NK-92 treated with Interleukin-12 subunit alpha and Interleukin-12 subunit beta, amount 100 ng/mL, for 24 hours (cell line): ENCODE results near the gene CFAP73.
"Not testable (repeated sequence)": the region's sequence is repeated elsewhere in the genome, so short reads cannot be mapped to it uniquely, and the experiment has no call there.

Experiments
- DNase-seq: peaks from one replicate; lab custom pipeline; 2025; lab: John Stamatoyannopoulos, UW

The CFAP73 gene

DNA sequence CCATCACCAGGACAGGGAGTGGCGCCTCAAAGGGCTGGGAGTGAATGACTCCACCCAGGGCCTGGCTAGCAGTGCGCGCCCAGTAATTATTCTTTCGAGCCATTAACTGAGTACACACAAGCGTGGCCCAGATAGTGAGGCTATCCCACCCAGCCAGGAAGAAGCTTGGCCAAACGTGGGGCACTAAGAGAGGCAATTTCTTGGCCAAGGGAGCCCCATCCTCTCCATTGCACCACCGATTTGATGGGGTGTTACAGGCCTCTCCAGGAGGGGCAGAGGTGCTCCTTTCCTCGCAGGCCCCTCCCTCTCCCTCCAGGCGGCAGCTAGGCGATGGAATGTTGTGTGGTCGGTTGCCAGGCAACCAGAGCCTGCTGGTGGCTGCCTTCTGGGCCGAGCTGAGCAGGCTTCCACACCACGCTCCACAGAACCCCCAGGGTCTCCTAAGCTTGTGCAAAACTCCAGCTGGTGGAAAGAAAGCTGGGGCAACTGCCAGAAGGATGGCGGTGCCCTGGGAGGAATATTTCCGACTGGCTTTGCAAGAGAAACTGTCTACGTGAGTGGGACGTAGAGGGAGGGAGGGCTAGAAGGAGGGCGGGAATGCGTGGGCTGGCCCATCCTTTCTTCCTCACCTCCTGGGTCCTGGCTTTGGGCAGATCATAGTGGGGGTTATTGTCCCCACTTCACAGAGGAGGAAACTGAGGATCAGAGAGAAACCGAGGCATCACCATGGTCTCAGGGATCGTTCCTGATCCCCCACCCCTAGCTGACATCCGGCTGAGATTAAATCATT, at the start of gene CFAP73:
Gene CFAP73, plus strand, starts transcription at position 364 of the 790 bp plus-strand sequence. Its CDS starts 134 bp downstream, at position 498.
- DNase-seq: no peak

DNA sequence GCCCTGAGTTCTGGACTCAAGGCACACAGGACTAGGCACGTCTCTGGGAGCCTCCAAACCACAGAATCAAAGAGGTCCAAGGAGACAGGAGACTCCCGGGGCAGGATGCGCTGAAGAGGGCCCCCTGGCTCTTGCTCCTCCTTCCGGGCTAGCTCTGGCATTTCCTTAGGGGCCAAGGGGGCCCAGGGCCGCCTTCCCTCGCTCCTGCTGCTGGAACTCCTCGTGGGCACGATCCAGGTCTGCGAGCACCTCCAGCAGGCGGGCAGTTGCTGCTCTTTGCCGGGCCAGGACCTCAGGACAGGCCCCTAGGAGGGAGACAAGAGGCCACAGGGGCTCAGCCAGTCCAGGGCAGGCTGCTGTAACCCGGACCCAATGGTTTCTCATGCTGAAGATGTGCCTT, 49.8 kb upstream of the CFAP73 start:
- no peak for DNase-seq

DNA sequence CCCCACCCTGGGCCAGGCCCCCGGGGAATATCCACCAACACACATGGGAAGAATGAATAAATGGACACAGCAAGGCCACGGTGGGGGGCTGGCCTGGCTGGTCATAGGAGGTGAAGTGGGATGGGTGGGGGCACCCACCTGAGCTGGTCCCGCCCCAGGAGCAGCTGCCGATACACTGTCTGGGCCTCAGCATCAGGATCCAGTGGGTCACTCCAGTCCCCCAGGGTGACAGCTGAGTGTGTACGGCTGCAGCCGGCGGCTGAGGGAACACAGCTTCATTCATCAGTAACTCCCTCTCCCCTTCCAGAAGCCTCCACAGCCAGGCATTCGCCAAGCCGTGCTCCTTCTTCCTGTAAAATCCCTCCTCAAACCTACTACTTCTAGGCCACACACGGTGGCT, 47.8 kb upstream of the CFAP73 start:
- no peak for DNase-seq

DNA sequence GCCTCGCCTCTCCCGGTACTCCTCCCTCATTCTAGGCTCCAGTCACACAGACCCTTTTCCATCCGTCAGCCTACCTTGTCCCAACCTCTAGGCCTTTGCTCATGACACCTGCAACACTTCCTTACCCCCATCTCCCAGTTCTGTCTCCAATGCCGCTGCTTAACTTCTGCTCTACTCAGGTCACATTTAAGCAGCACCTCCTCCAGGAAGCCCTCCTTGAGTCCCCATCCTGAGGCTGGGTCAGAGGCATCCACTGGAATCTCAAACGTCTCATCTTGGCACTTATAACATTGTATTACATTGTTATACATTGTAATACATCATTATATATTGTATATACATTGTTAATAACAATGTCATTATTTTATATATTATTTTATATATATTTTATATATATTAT, 46.7 kb upstream of the CFAP73 start:
- DNase-seq: no peak

DNA sequence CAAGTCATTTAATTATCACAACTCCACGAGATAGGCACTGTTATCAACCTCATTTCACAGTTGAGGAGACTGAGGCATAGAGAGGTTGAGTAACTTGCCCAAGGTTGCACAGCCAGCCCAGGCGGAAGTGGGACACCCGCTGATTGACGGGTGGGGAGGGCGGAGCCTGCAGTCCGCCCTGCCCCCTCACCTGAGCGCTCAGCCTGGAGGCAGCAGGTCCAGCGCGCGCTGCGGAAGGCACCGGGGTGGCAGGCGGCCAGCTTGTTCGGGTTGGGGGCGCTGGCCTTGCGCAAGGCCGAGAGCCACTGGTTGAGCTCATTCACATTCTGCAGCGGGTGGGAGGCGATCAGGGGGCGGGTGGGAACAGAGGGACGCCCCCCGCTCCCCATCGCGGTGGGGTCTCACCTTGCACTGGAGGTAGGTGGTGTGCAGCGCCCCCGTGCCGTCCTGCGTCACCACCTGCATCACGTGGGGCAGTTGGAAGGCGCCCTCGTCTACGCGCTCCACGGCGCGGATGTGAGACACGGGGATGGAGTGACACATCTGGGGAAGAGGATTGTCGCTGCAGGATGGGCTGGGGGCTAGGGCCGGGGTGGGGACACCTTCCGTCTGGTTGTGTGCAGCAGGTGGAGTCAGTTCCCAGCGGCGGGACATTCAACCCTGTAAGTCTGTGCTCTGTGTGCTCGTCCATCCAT, 45.6 kb upstream of the CFAP73 start:
- no peak for DNase-seq

DNA sequence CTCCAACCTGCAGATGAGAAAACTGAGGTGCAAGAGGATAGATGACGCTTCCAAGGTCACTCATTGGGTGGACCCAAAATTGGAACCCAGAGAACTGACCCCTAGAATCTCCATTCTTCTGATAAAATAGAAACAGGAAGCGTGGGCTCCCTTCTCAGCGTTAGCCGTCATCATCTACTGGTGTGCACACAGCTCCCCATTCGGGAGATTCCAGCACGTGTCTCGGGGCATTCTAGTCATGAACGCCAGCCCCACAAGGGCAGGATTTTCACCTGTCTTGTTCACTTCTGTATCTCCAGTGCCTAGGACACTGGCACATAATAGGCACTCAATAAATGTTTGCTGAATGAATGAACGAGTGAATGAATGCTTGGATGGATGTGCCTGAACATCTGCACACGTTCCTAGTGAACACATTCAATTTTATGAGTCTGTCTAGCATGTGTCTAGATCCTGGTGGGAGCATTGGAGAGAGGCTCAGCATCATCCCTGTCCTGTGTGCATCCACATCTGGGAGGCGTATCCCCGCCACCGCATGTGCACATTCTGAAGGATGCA, 44.5 kb upstream of the CFAP73 start:
- no peak for DNase-seq

DNA sequence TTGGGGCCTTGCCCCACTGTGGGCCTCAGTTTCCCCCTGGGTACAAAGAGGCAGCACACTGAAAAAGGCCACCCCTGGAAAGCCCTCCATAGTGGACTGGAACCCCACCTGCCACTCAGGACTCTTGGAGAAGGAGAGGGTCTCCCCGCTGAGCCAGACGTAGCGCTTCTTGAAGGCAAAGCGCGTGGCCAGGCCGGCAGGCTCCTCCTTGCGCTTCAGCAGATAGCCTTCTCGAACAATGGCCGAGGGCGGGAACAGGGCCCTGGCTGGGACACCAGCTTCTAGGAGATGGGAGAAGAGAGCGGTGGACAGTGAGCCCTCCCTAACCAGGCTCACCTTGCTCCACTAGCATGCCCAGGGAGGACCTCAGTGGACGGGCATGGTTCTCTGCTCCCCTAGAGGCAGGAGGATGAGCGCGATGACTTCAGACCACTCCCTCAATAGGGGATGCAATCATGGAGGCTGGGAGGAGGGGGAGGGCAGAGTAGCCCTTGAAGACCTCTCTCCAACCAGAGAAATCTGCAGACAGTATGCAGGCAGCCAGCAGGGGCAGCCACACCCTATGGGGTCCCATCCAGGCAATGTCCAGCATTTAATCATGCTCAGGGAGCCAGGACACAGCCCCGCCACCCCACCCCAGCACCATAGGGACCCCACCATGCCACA, 43.8 kb upstream of the CFAP73 start:
- no peak for DNase-seq

DNA sequence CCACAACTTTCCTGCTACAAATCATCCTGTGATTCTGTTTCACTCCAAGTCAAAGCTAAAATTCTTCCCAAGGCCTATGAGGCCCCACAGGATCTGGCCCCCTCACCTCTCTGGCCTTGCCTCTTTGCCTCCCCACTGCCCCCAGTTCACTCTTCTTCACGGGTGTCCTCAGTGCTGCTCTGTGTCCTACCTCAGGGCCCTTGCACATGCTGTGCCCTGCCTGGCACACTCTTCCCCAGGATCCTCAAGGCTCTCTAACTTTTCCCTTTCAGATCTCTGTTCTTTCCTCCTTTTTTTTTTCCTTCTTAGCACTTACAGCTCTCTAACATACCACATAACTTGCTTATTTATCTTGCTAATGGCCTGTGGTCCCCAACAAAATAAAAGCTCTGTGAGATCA, 43.2 kb upstream of the CFAP73 start:
- DNase-seq: no peak

DNA sequence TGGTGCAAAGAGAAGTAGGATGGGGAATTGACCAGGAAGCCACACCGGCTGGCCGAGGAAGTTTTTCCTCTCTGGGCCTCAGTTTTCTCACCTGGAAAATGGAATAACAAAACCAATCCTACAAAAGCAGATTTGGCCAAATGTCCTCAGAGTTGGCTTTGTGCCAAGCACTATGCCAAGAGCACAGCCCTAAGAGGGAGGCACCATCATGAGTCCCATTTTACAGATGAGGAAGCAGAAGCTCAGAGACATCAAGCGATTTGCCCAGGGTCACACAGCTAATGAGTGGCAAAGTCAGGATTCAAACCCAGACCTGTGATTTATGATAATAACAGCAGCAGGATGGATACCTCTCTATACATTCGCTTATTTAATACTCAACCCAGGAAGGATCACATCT, 41.2 kb upstream of the CFAP73 start:
- DNase-seq: no peak

DNA sequence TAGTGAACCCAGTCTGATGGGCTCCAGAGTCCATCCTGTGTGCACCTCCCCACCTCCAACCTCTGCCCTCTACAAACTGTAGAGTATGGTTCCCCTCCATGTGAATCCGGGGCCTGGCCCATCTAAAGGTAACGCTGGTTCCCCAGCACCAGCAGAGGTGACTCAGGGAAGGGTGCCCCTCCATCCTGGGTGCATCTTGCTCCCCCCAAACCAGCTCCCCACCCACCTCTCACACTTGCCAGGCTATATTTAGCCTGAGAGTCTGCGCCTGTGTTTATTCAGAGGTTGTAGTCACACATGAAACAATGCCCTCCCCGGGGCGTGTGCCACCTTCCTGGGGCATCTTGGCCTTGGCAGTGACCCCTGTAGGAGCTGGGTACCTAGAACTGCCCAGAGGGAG, 40.2 kb upstream of the CFAP73 start:
- no peak for DNase-seq

DNA sequence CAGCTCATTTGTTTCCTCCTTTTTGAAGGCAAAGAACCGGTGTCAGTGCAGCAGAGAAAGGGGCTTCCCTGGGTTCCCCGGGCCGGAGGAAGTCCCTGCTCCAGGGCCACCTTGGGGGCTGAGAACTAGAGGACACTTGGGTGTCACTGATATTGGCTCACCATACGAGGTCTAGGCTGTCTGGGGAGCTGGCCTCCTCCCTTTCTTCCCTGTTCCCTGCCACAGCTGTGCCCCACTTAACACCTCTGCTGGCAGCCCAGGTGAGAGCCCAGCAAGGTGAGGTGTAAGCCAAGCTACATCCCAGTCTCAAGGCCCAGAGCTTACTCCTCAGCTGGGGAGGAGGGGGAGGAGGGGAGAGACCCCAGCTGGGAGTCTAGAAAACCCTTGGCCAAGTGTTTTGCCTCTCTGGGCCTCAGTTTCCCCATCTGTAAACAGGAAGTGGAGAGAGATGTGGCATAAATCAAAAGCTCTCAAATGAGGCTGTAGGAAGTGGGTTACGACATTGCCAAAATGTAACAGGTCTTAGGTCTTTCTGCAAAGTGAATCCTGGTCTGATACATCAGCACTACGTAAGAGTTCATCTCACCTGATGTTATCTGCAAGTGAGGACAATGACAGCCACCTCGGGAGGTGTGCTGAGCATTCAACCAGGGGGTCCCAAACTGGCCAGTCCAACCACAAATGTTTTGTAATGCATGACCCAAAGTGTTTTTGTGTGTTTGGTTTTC, 39.5 kb upstream of the CFAP73 start:
- DNase-seq: peak; percentile 38

DNA sequence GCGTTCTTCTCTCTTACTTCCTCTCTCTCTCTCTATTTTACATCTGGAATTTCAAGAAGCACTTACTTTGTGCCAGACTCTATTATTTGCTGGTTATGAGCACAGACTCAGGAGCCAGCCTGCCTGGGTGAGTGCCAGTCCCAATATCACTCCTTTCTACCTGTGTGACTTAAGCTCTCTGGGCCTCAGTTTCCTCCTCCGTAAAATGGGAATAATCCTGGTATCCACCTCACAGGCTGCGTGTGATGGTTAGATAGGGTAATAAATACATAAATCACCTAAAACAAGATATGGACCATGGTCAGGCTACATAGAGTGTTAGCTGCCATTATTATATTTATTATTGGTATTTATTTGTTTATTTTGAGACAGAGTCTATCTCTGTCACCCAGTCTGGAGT, 38.3 kb upstream of the CFAP73 start:
- DNase-seq: no peak

DNA sequence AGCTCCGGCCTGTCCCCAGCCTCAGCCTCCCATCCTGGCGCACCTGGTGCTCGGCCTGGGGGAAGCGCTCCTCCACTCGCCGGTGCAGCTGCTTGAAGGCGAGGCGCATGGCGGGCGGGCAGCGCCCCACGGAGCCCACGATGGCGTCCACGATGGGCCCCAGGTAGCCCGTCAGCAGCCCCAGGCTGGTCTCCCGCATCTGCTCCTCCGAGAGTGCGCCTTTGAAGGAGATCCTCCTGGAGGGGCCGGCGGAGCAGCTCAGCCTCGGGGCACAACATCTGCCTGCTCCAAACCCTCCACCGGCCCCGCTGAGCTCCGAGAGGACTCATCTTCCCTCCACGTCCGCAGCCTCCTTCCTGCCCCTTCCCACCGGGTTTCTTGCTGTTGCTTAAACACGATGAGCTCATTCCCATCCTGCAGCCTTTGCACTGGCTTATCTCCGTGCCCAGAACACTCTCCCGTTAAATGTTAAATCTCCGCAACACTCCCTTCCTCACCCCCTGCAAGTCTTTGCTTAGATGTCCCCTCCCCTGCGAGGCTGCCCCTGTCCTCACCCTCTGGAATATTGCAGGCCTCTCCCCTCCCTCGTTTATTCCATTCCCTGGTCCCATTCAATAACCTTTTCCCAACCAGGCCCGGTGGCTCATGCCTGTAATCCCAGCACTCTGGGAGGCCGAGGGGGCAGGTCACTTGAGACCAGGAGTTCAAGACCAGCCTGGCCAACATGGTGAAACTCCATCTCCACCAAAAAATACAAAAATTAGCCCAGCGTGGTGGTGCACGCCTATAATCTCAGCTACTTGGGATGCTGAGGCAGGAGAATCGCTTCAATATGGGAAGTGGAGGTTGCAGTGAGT, 37.3 kb upstream of the CFAP73 start:
- DNase-seq: no peak

DNA sequence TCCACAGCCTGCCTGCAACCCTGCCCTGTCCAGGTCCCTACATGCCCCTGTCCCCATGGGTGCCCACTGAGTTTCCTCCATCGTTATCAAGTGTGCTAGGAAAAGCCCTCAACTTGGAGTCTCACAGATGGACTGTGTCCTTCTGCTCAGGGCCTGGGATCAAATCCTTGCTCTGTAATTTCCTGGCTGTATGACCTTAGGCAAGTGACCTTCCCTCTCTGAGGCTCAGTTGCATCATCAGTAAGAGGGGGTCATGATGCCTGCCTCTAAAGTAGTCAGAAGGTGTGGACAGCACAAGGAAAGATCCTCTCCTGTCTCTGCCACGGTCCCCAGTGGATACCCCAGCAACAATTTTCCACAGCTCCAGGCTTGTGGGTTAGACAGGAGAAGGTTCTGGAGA, 36.1 kb upstream of the CFAP73 start:
- no peak for DNase-seq

DNA sequence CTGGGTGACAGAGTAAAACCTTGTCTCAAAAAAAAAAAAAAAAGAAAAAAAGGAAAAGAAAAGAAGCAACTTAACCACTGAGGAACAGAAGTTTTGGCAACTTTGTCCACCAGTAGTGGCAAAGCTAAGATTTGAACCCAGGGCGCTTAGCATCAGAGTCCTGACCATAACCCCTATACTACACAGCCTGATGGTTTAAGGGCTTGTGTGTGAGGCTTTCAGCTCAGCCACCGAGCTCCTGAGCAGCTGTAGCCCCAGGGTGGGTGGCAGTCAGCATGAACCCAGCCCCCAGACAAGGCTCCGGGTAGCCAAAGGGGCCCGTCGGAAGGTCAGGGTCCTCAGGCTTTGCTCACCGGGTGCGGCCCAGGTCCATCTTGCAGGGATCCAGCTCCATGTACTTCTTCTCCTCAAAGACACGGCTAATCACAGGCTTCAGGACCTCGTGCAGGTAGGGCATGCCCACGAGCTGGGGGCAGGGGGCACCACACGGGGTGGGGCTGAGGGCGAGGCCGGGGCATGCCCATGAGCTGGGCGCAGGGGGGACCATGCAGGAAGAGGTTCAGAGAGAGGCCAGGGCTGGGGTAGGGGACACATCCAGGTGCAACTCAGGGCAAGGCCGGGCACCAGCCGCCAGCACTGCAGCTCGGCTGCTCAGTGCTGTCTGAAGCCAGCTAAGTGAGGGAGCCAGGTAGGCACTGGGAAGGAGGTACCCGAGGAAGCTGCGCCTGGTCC, 34.9 kb upstream of the CFAP73 start:
- no peak for DNase-seq

DNA sequence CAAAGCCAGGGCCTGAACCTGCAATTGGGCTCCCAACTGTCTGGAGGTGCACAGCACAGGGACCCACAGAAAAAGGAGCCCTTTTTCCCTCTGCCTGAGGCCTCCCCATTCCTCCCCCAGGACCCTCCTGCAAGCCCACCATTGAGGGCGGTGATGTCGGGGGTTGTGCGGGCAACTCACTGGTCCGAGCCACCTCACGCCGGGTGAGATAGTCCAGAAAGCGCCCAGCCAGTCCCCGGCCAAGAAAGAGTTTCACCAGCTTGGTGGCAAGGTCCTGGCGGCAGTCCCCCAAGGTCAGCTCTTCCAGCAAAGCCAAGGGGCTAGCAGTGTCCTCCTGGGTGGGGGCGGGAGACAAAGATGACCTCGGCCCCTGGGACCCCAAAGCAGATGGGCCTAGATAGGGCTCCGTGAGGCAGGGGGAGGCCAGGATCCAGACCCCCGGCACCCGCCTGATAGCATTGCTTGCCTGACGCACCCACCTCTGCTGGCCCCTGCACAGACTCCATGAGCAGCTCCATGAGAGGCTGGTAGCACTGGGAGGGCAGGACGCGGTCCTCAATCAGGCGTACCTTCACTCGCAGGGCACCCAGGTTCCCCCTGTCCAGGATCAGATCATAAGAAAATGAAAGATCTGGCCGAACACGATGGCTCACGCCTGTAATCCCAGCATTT, 33.9 kb upstream of the CFAP73 start:
- DNase-seq: no peak

DNA sequence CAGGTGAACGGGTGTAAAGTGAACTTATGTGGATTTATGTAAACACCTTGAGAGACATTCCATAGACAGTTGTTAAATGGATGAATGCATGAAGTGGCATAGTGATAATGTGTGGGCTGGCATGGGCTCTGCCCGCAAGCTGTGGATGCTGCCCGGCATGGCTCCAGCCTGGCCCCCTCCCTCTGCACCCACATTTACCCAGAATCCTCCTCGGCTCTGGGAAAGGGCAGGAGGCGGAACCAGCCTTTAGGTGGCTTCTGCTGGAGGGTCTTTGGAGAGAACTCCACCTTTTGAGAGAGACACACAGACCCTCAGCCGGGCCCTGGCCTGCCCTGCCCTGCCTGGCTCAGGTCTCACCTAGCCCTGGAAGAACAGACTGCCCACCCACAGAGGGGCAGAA, 32.6 kb upstream of the CFAP73 start:
- DNase-seq: no peak

DNA sequence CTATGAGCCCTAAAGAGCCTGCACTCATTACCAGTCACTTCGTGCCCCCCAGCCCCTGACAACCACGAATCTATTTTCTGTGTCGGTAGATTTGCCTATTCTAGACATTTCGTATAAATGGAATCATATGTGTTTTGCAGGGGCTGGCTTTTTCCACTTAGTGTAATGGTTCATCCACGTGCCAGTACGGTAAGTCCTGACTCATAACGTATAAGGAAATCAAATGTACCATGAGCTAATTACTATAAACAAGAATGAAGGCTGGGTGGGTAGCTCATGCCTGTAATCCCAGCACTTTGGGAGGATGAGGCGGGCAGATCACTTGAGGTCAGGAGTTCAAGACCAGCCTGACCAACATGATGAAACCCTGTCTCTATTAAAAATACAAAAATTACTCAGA, 31.8 kb upstream of the CFAP73 start:
- not testable (repeated sequence) for DNase-seq

DNA sequence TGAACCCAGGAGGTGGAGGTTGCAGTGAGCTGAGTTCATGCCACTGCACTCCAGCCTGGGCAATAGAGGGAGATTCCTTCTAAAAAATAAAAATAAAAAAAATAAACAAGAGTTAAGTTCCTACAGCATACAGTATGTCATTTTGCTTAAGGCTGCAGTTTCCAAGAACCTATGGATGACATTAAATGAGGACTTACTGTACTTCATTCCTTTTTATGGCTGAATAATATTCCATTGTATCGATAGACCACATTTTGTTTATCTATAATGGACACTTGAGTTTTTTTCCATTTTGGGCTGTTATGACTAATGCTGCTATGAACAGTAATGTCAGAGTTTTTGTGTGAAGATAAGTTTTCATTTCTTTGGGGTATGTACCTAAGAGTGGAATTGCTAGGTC, 31.4 kb upstream of the CFAP73 start:
- DNase-seq: no peak
